GM21528 (cell line): ENCODE results near the gene MTMR6.

Experiments
- ATAC-seq: cut with Tn5 transposase; IDR thresholded peaks from one replicate; pipeline ENCODE4 v1.9.1; 2021; ENCODE audit warnings: mild to moderate bottlenecking, moderate library complexity; ENCODE audit not compliant: unreplicated experiment, low FRiP score

The MTMR6 gene

DNA sequence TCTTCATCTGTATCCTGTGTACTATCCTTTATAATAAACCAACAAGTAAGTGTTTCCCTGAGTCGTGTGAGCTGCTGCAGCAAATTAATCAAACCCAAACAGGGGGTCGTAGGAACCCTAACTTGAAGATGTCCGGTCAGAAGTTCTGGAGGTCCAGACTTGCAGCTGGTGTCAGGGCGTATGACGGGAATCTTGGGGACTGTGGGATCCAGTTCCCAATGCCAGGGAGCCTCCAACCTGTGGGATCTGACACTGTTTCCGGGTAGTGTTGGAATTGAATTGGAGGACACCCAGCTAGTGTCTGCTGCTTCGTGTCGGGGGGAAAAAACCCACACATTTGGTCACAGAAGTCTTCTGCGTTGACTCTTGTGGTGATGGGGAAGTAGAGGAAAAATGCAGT lies 63.1 kb downstream of the MTMR6 start:
- ATAC-seq, result no peak

GRCh38 chr13:25222740-25223139 lies 64.5 kb downstream of the MTMR6 start:
- ATAC-seq, result no peak

- no peak for ATAC-seq
Observed at GRCh38 chr13:25218019-25218418, 69.3 kb downstream of the MTMR6 start.

DNA sequence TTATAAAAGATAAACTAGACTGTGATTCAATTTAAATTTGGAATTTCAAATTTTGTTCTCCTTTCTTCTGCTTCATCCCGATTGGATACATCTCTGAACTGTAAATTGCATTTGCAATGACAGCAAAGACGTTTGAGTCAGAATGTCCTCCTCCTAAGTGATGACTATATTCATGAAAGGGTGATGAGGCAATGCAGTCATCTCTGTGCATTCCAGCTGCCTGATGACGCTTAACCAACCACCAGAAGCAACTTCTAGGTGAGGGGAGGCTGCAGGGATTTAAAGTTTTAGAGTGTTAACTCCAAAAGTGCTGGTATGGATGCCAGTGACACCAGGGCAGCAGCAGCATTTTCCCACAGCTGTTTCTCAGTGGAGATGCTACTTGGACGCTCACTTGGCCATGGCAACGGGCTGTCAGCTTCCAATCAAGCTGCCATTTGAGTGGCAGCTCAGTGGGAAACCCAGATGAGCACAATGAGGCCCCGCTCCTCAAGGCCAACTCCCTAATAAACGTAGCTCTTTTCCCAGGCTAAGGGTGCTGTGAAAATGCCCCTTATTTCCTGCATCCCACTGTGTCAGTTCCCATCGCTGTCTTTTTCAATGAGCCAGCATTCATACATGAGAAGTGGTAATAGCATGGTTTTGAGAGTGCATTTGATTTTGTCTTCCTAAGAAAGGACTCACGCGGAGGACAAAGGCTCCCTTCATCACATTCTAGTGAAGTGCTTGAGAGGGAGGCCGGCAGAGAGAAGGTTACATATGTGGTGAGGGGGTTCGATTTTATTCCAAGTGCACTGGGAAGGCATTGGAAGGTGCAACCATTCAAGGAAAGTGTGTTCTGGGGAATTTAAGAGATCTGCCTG lies 70.0 kb downstream of the MTMR6 start:
- no peak for ATAC-seq

GRCh38 chr13:25215253-25215575 lies 72.1 kb downstream of the MTMR6 start:
- no peak for ATAC-seq

- no peak for ATAC-seq
Observed at GRCh38 chr13:25214491-25215252, 72.6 kb downstream of the MTMR6 start.

GRCh38 chr13:25213715-25214114 lies 73.6 kb downstream of the MTMR6 start:
- no peak for ATAC-seq

DNA sequence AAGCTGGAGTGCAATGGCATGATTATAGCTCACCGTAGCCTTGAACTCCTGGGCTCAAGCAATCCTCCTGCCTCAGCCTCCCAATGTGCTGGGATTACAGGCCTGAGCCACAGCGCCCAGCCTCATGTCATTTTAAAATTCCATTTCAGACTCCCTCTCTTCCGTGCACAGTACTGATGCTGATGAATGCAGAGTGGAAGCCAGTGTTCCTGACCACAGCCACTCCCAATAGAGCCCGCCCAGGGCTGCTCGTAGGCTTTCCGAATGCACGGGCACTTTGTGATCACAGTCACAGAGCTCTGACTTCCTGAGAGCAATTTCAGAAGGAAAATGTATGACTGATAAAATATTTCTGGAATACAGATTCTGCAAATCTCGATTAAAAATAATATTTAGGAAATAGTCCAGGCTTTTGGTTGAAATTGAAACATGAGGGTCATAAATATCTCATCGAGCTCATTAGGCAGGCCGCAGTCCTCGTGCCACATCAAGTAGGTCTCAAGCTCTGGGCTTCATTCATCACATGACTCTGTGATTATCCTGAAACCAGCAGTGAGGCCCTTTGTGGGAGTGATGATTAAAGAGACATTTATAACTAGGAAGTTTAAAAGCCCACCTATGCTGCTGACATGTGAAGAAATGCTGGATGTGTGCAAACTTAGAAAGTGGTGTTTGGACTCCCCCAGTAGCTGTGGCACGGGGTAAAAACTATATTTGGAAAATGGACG lies 76.3 kb downstream of the MTMR6 start:
- ATAC-seq, result no peak

DNA sequence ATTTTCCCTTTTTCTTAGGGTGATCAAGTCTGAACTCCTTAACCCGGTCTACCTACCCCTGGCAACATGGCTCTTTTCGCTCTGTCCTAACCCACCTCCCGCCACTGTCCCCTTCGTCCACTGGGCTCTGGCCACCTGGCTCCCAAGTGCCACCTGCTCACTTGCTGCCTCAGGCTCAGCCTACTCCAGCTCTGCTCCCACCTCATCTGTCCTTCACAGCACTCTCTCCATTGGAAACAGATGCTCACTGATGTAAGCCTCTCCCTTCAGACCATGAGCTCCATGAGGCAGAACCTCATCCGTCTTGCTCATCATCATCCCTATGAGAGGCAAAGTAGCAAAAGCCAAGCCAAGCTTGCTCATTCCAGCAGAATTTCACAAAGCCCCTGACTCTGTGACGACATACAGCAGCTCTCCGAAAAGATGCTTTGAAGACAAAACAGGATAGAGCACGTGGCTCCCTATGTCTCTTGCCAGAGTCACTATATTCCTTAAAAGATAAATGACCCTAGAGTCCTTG lies 79.9 kb downstream of the MTMR6 start:
- ATAC-seq, result no peak

GRCh38 chr13:25204863-25205262 lies 82.4 kb downstream of the MTMR6 start:
- ATAC-seq, result no peak

GRCh38 chr13:25203127-25203740 lies 84.1 kb downstream of the MTMR6 start:
- no peak for ATAC-seq

GRCh38 chr13:25200783-25201182 lies 86.5 kb downstream of the MTMR6 start:
- no peak for ATAC-seq

DNA sequence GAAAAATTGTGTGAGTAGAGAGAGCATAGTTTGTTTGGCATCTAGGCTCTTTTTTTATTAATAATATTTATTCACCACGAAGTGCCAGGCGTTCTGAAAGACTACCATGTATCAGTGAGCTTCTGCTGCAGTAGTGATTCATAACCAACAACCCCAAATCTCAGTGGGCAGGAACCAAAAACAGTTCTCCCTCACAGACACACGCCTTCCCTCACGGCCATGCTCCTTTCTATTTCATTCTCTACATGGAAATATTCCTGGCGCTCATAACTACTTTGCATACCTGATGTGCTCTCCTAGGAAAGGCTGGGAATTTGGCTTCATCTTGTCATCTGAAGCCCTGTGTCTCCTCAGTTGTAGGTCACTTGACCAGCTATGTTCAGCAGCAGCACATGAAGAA lies 88.6 kb downstream of the MTMR6 start:
- ATAC-seq, result no peak

DNA sequence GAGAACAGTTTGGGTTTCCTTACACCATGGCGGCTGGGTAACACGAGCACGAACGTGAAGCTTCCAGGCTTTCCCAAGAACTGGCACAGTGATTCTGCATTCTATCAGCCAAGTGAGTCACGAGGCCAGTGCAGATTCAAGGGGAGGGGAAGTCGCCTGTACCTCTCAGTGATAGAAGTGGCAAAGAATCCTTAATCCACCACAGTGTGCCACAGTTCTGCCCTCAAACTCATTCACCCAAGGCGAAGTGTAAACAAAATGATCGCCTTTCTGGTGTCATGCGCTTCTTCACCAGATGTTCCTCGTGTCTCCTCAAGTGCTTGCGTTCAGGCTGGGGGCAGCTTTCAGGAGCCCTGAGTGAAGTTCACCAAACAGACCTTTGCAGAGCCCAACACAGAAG lies 90.3 kb downstream of the MTMR6 start:
- ATAC-seq, result no peak
